HG03025 (cell line): ENCODE data around the gene SPSB1.

Experiments
- ATAC-seq: cut with Tn5 transposase; IDR thresholded peaks from one replicate; pipeline ENCODE4 v1.9.1; 2021; ENCODE audit warnings: mild to moderate bottlenecking, moderate library complexity; ENCODE audit not compliant: unreplicated experiment, low FRiP score

SPSB1 gene

GRCh38 chr1:9360371-9361064 lies 67.8 kb downstream of the SPSB1 start:
- ATAC-seq, result no peak

GRCh38 chr1:9361630-9362260 lies 69.1 kb downstream of the SPSB1 start:
- no peak for ATAC-seq

- no peak for ATAC-seq
Measured at GRCh38 chr1:9362488-9362887, 69.8 kb downstream of the SPSB1 start.

- no peak for ATAC-seq
Measured at GRCh38 chr1:9363061-9363471, 70.4 kb downstream of the SPSB1 start.

GRCh38 chr1:9366298-9366697 lies 73.6 kb downstream of the SPSB1 start:
- ATAC-seq, result no peak

- ATAC-seq, result no peak
Measured at GRCh38 chr1:9366943-9367780, 74.5 kb downstream of the SPSB1 start.

GRCh38 chr1:9367806-9368205 lies 75.1 kb downstream of the SPSB1 start:
- ATAC-seq, result no peak

GRCh38 chr1:9368356-9368755 lies 75.7 kb downstream of the SPSB1 start:
- ATAC-seq, result no peak

GRCh38 chr1:9369964-9370788 lies 77.5 kb downstream of the SPSB1 start:
- no peak for ATAC-seq

- no peak for ATAC-seq
Measured at GRCh38 chr1:9371391-9371935, 78.8 kb downstream of the SPSB1 start.

- ATAC-seq, result no peak
Measured at GRCh38 chr1:9371951-9372350, 79.3 kb downstream of the SPSB1 start.

GRCh38 chr1:9373619-9374018 lies 80.9 kb downstream of the SPSB1 start:
- ATAC-seq, result no peak

- ATAC-seq, result no peak
Measured at GRCh38 chr1:9374748-9375341, 82.2 kb downstream of the SPSB1 start.

- ATAC-seq, result no peak
Measured at GRCh38 chr1:9375912-9376311, 83.2 kb downstream of the SPSB1 start.

GRCh38 chr1:9376430-9376829 lies 83.7 kb downstream of the SPSB1 start:
- ATAC-seq, result no peak

GRCh38 chr1:9376886-9377333 lies 84.2 kb downstream of the SPSB1 start:
- no peak for ATAC-seq

- no peak for ATAC-seq
Measured at GRCh38 chr1:9378801-9379200, 86.1 kb downstream of the SPSB1 start.

GRCh38 chr1:9380711-9381110 lies 88.0 kb downstream of the SPSB1 start:
- no peak for ATAC-seq

GRCh38 chr1:9382643-9383491 lies 90.2 kb downstream of the SPSB1 start:
- ATAC-seq, result no peak
